ENCODE results near the gene MYO10.

The MYO10 gene

GRCh38 chr5:16626696-16627264, 309.3 kb downstream of the MYO10 start:
- Mint-ChIP-seq H3K4me1 (ENCODE audit: low read depth) (peaks cover 49% of the 10 kb centered on the region), H3K27me3 (ENCODE audit: low read depth) (no peaks in the 10 kb centered on the region), H3K4me3 (peak overlapping the region; percentile 78), H3K9me3 (no peaks in the 10 kb centered on the region), H3K27ac (peak overlapping the region; percentile 96), H3K36me3 (ENCODE audit: low read depth) (peaks cover 5% of the 10 kb centered on the region)
- peak; percentile 58 for DNase-seq (ENCODE audit: low spot score)

- H3K4me1 Mint-ChIP-seq (ENCODE audit: low read depth) = peaks cover 43% of the 10 kb centered on the region
- H3K27me3 Mint-ChIP-seq (ENCODE audit: low read depth) = no peaks in the 10 kb centered on the region
- H3K36me3 Mint-ChIP-seq (ENCODE audit: low read depth) = peaks cover 5% of the 10 kb centered on the region
- no peak overlapping the region for H3K4me3 Mint-ChIP-seq
- no peaks in the 10 kb centered on the region for H3K9me3 Mint-ChIP-seq
- DNase-seq (ENCODE audit: low spot score) = no peak
- no peak overlapping the region for H3K27ac Mint-ChIP-seq
Observed at GRCh38 chr5:16625096-16625495, 311.0 kb downstream of the MYO10 start.

- Mint-ChIP-seq H3K27ac (no peak overlapping the region), H3K4me3 (no peak overlapping the region), H3K36me3 (ENCODE audit: low read depth) (peaks cover 14% of the 10 kb centered on the region), H3K4me1 (ENCODE audit: low read depth) (peaks cover 20% of the 10 kb centered on the region), H3K27me3 (ENCODE audit: low read depth) (no peaks in the 10 kb centered on the region), H3K9me3 (no peaks in the 10 kb centered on the region)
- DNase-seq (ENCODE audit: low spot score) = no peak
Observed at GRCh38 chr5:16619136-16619535, 317.0 kb downstream of the MYO10 start.

GRCh38 chr5:16618138-16618897, 317.8 kb downstream of the MYO10 start:
- Mint-ChIP-seq H3K36me3 (ENCODE audit: low read depth) (peaks cover 19% of the 10 kb centered on the region), H3K4me3 (no peak overlapping the region), H3K4me1 (ENCODE audit: low read depth) (peaks cover 27% of the 10 kb centered on the region), H3K9me3 (no peaks in the 10 kb centered on the region), H3K27me3 (ENCODE audit: low read depth) (no peaks in the 10 kb centered on the region), H3K27ac (no peak overlapping the region)
- DNase-seq (ENCODE audit: low spot score) = no peak

GRCh38 chr5:16617274-16617968, 318.7 kb downstream of the MYO10 start:
- no peaks in the 10 kb centered on the region for H3K9me3 Mint-ChIP-seq
- peaks cover 34% of the 10 kb centered on the region for H3K4me1 Mint-ChIP-seq (ENCODE audit: low read depth)
- DNase-seq (ENCODE audit: low spot score) = peak; percentile 32
- H3K27ac Mint-ChIP-seq = no peak overlapping the region
- peaks cover 25% of the 10 kb centered on the region for H3K36me3 Mint-ChIP-seq (ENCODE audit: low read depth)
- no peak overlapping the region for H3K4me3 Mint-ChIP-seq
- no peaks in the 10 kb centered on the region for H3K27me3 Mint-ChIP-seq (ENCODE audit: low read depth)

GRCh38 chr5:16616536-16617273, 319.4 kb downstream of the MYO10 start, which contains the start of gene RETREG1:
Gene RETREG1 (minus strand): TSS chr5:16616997. CDS start chr5:16616971, 26 bp downstream.
- H3K27ac Mint-ChIP-seq = peak within 1 kb of the TSS; percentile 94
- peaks cover 36% of the 10 kb centered on the region for H3K4me1 Mint-ChIP-seq (ENCODE audit: low read depth)
- H3K27me3 Mint-ChIP-seq (ENCODE audit: low read depth) = no peaks in the 10 kb centered on the region
- peak within 1 kb of the TSS; percentile 97 for H3K4me3 Mint-ChIP-seq
- H3K36me3 Mint-ChIP-seq (ENCODE audit: low read depth) = peaks cover 28% of the 10 kb centered on the region
- DNase-seq (ENCODE audit: low spot score) = peak; percentile 84
- no peaks in the 10 kb centered on the region for H3K9me3 Mint-ChIP-seq

GRCh38 chr5:16615741-16616535, 320.1 kb downstream of the MYO10 start:
- H3K9me3 Mint-ChIP-seq = peaks cover 7% of the 10 kb centered on the region
- peaks cover 34% of the 10 kb centered on the region for H3K36me3 Mint-ChIP-seq (ENCODE audit: low read depth)
- no peak for DNase-seq (ENCODE audit: low spot score)
- peak overlapping the region; percentile 94 for H3K27ac Mint-ChIP-seq
- H3K4me1 Mint-ChIP-seq (ENCODE audit: low read depth) = peaks cover 40% of the 10 kb centered on the region
- no peaks in the 10 kb centered on the region for H3K27me3 Mint-ChIP-seq (ENCODE audit: low read depth)
- peak overlapping the region; percentile 97 for H3K4me3 Mint-ChIP-seq

GRCh38 chr5:16612007-16612406, 324.1 kb downstream of the MYO10 start:
- H3K9me3 Mint-ChIP-seq = peaks cover 7% of the 10 kb centered on the region

More at GRCh38 chr5:16612007-16612406, 324.1 kb downstream of the MYO10 start:
- H3K4me3 Mint-ChIP-seq = peak overlapping the region; percentile 26
- peaks cover 49% of the 10 kb centered on the region for H3K36me3 Mint-ChIP-seq (ENCODE audit: low read depth)
- no peaks in the 10 kb centered on the region for H3K27me3 Mint-ChIP-seq (ENCODE audit: low read depth)
- peaks cover 38% of the 10 kb centered on the region for H3K4me1 Mint-ChIP-seq (ENCODE audit: low read depth)
- H3K27ac Mint-ChIP-seq = peak overlapping the region; percentile 31
- no peak for DNase-seq (ENCODE audit: low spot score)

All from T-helper 2 cell treated with Interferon-gamma antibody and Interleukin-4, amounts not matched to agents 5 μg/mL and 100 μg/mL, for 36 hours (primary cell).